H1 (cell line): Measurements from ENCODE around the gene CD99. TPM values are rescaled to one million over a fixed set of nuclear protein-coding genes. Genes with fewer than 3 reads are reported as not detected.

Experiments
- CTCF ChIA-PET: fragments of 300-600 bp; sonication (Branson Sonifier 250); formaldehyde crosslinking; loops from one replicate; lab custom pipeline; 2021; ENCODE audit not compliant: partially characterized antibody; lab: Charles Lee
- POLR2A ChIA-PET: fragments of 300-600 bp; sonication (Branson Sonifier 250); formaldehyde crosslinking; loops from one replicate; lab custom pipeline; 2021; ENCODE audit warnings: inconsistent platforms; ENCODE audit not compliant: partially characterized antibody; lab: Charles Lee
- DNase-seq, 2 experiments: peaks; one replicate each; pipeline versions ENCODE4 v3.0.0 to v3.0.0-alpha.2; 2010 to 2022; ENCODE audit warnings: low spot score in 2 of 2, low read depth in 1 of 2, mixed read lengths in 1 of 2
- FAIRE-seq: peaks from 2 replicates; lab custom pipeline; 2011; peaks lifted over from hg19 to GRCh38; lab: Jason Lieb, UNC
- H2AFZ ChIP-seq: 2 replicates; pipeline ENCODE4 v1.8.1; 2012; ENCODE audit warnings: low read length, inconsistent platforms
- H2AK5ac ChIP-seq: 2 replicates; pipeline ENCODE4 v1.6.1; 2013; ENCODE audit warnings: low read depth, low read length
- H2BK120ac ChIP-seq: replicated peaks from 2 replicates; pipeline ENCODE3; 2013; ENCODE audit warnings: low read depth, low read length, inconsistent platforms
- H2BK12ac ChIP-seq: 2 replicates; pipeline ENCODE4 v1.6.1; 2013; ENCODE audit warnings: low read depth, low read length
- H2BK15ac ChIP-seq: 2 replicates; pipeline ENCODE4 v1.6.1; 2013; ENCODE audit warnings: low read length
- H2BK20ac ChIP-seq: 2 replicates; pipeline ENCODE4 v1.6.1; 2013; ENCODE audit warnings: low read length
- H2BK5ac ChIP-seq: 2 replicates; pipeline ENCODE4 v1.6.1; 2013; ENCODE audit warnings: low read depth, low read length
- H3K14ac ChIP-seq: 2 replicates; pipeline ENCODE4 v1.6.1; 2013; ENCODE audit warnings: inconsistent platforms; ENCODE audit not compliant: insufficient read length
- H3K18ac ChIP-seq: 2 replicates; pipeline ENCODE4 v1.6.1; 2013; ENCODE audit warnings: low read length; ENCODE audit errors: extremely low read depth
- H3K23ac ChIP-seq: 2 replicates; pipeline ENCODE4 v1.6.1; 2013; ENCODE audit warnings: inconsistent platforms; ENCODE audit not compliant: insufficient read length
- H3K23me2 ChIP-seq: 2 replicates; pipeline ENCODE4 v1.6.1; 2013; ENCODE audit warnings: low read depth, low read length
- H3K27ac ChIP-seq: 2 replicates; pipeline ENCODE4 v1.6.1; 2011; ENCODE audit warnings: low read depth, low read length, inconsistent platforms
- H3K27me3 ChIP-seq, 4 experiments: replicated peaks in 1 of 4; 1 replicate in 1 of 4; 2 replicates in 3 of 4; pipeline versions ENCODE4 v1.6.1 to v1.8.1; 2011 to 2013; ENCODE audit warnings: low read length in 3 of 4, mild to moderate bottlenecking in 3 of 4, inconsistent platforms in 2 of 4, mixed read lengths in 2 of 4, moderate library complexity in 1 of 4; ENCODE audit not compliant: control insufficient read depth in 3 of 4, insufficient read depth in 3 of 4; ENCODE audit errors: extremely low read depth in 1 of 4
- H3K36me3 ChIP-seq, 4 experiments: 2 replicates each; pipeline versions ENCODE4 v1.6.1 to v1.8.1; 2011 to 2013; ENCODE audit warnings: mild to moderate bottlenecking in 4 of 4, low read length in 3 of 4, moderate library complexity in 2 of 4, control low read depth in 1 of 4, inconsistent platforms in 1 of 4; ENCODE audit not compliant: insufficient read depth in 4 of 4, control insufficient read depth in 2 of 4
- H3K4ac ChIP-seq: replicated peaks from 2 replicates; pipeline ENCODE3; 2013; ENCODE audit warnings: low read length, low read depth, mixed read lengths, inconsistent platforms; ENCODE audit not compliant: insufficient read length
- H3K4me1 ChIP-seq, 4 experiments: replicated peaks in 1 of 4; 1 replicate in 1 of 4; 2 replicates in 3 of 4; pipeline versions ENCODE4 v1.6.1 to v1.8.1; 2011 to 2013; ENCODE audit warnings: low read length in 3 of 4, inconsistent platforms in 2 of 4, mixed read lengths in 1 of 4; ENCODE audit not compliant: insufficient read depth in 4 of 4, control insufficient read depth in 3 of 4
- H3K4me2 ChIP-seq, 2 experiments: 2 replicates each; pipeline versions ENCODE4 v1.6.1 to v1.8.1; 2011 to 2013; ENCODE audit warnings: low read depth in 2 of 2, low read length in 2 of 2, control low read depth in 1 of 2, inconsistent platforms in 1 of 2, mild to moderate bottlenecking in 1 of 2; ENCODE audit not compliant: insufficient read depth in 1 of 2
- H3K4me3 ChIP-seq, 4 experiments: fragments of 200-600, 300-600 bp in 1 of 4; sonication (generic), shearing (Covaris generic), sonication (Bioruptor Twin) in 1 of 4; 2 replicates each; pipeline versions ENCODE4 v1.5.1 to v1.8.1; 2011 to 2016; ENCODE audit warnings: low read length in 4 of 4, low read depth in 3 of 4, control low read depth in 2 of 4, inconsistent platforms in 2 of 4, mild to moderate bottlenecking in 2 of 4, mixed read lengths in 1 of 4, moderate library complexity in 1 of 4; ENCODE audit not compliant: insufficient read depth in 2 of 4; ENCODE audit errors: extremely low read depth in 1 of 4
- H3K56ac ChIP-seq: replicated peaks from 2 replicates; pipeline ENCODE3; 2013; ENCODE audit warnings: low read depth, mild to moderate bottlenecking, mixed read lengths, low read length, inconsistent platforms; ENCODE audit not compliant: insufficient read length
- H3K79me1 ChIP-seq: 2 replicates; pipeline ENCODE4 v1.6.1; 2013; ENCODE audit warnings: low read depth, low read length, control low read depth
- H3K79me2 ChIP-seq, 2 experiments: 2 replicates each; pipeline versions ENCODE4 v1.6.1 to v1.8.1; 2012 to 2013; ENCODE audit warnings: low read length in 2 of 2, mild to moderate bottlenecking in 2 of 2, inconsistent platforms in 1 of 2; ENCODE audit not compliant: insufficient read depth in 2 of 2, control insufficient read depth in 1 of 2
- H3K9ac ChIP-seq, 4 experiments: replicated peaks in 1 of 4; 1 replicate in 1 of 4; 2 replicates in 3 of 4; pipeline versions ENCODE4 v1.6.1 to v1.8.1; 2011 to 2013; ENCODE audit warnings: low read depth in 3 of 4, low read length in 3 of 4, control low read depth in 2 of 4, mild to moderate bottlenecking in 2 of 4, moderate library complexity in 2 of 4, inconsistent platforms in 1 of 4; ENCODE audit errors: extremely low read depth in 1 of 4
- H3K9me3 ChIP-seq, 2 experiments: 2 replicates each; pipeline versions ENCODE4 v1.6.1 to v1.8.1; 2012 to 2013; ENCODE audit warnings: mild to moderate bottlenecking in 2 of 2, moderate library complexity in 2 of 2, control low read depth in 1 of 2, inconsistent platforms in 1 of 2, low read depth in 1 of 2, low read length in 1 of 2, mixed read lengths in 1 of 2; ENCODE audit not compliant: insufficient read depth in 2 of 2
- H4K20me1 ChIP-seq, 2 experiments: replicated peaks in 1 of 2; 2 replicates each; pipeline versions ENCODE3 to v1.8.1; 2011 to 2013; ENCODE audit warnings: inconsistent platforms in 2 of 2, low read length in 2 of 2, mild to moderate bottlenecking in 1 of 2; ENCODE audit not compliant: insufficient read depth in 2 of 2, control insufficient read depth in 1 of 2
- H4K5ac ChIP-seq: 2 replicates; pipeline ENCODE4 v1.6.1; 2013; ENCODE audit warnings: low read length, low read depth, mixed read lengths, inconsistent platforms; ENCODE audit not compliant: insufficient read length
- H4K8ac ChIP-seq: 2 replicates; pipeline ENCODE4 v1.8.0; 2013; ENCODE audit warnings: mild to moderate bottlenecking, moderate library complexity, low read length, inconsistent platforms; ENCODE audit not compliant: insufficient read depth; ENCODE audit errors: extremely low read depth
- H4K91ac ChIP-seq: replicated peaks from 2 replicates; pipeline ENCODE3; 2013; ENCODE audit warnings: low read length, mixed read lengths, inconsistent platforms; ENCODE audit not compliant: insufficient read length
- E2F6 ChIP-seq: IDR thresholded peaks from 2 replicates; pipeline ENCODE4 v1.6.1; 2012; ENCODE audit warnings: inconsistent platforms
- GTF2F1 ChIP-seq: IDR thresholded peaks from 2 replicates; pipeline ENCODE4 v1.6.1; 2012; ENCODE audit warnings: low read depth, low read length, improper control_type of control experiment, borderline replicate concordance
- HDAC2 ChIP-seq, 2 experiments: fragments of 300-600 bp in 1 of 2; sonication (generic) in 1 of 2; IDR thresholded peaks; 2 replicates each; pipeline ENCODE4 v1.6.1; 2011 to 2012; ENCODE audit warnings: low read depth in 2 of 2, low read length in 2 of 2, mild to moderate bottlenecking in 2 of 2, moderate library complexity in 2 of 2, borderline replicate concordance in 1 of 2, inconsistent platforms in 1 of 2
- KDM5A ChIP-seq: fragments of 200-600 bp; IDR thresholded peaks from 2 replicates; pipeline ENCODE4 v1.7.1; 2012; ENCODE audit warnings: mild to moderate bottlenecking, low read length, inconsistent platforms, mixed read lengths
- RNF2 ChIP-seq: fragments of 200-900, 300-1000 bp; sonication (generic); IDR thresholded peaks from 2 replicates; pipeline ENCODE4 v1.7.1; 2016; ENCODE audit warnings: borderline replicate concordance, low read depth, mild to moderate bottlenecking, antibody characterized with exemption, low read length; ENCODE audit not compliant: poor library complexity, severe bottlenecking; ENCODE audit errors: missing control alignments
- SP4 ChIP-seq: IDR thresholded peaks from 2 replicates; pipeline ENCODE4 v1.6.1; 2012; ENCODE audit warnings: low read length, inconsistent platforms
- TAF1 ChIP-seq: IDR thresholded peaks from 2 replicates; pipeline ENCODE4 v1.6.1; 2011; ENCODE audit warnings: mild to moderate bottlenecking, low read depth, low read length
- WGBS, 2 experiments: shearing (Covaris generic) in 1 of 2; methylation state at CpG; one replicate each; pipeline versions ENCODE4 v1.1.6 to v1.1.7; 2013 to 2015; ENCODE audit warnings: low lambda C conversion rate in 2 of 2, mixed read lengths in 2 of 2, inconsistent platforms in 1 of 2, low coverage in 1 of 2, missing lambda C conversion rate in 1 of 2; ENCODE audit not compliant: insufficient replicate concordance in 2 of 2, insufficient coverage in 1 of 2, insufficient read length in 1 of 2; ENCODE audit errors: extremely low coverage in 1 of 2, missing lambda C conversion rate in 1 of 2; 5-methylcytosine and 5-hydroxymethylcytosine counted together
- polyA plus RNA-seq, 7 experiments: library from polyadenylated mRNA; depleted of rRNA in 3 of 7; stranded (reverse) in 5 of 7; unstranded in 2 of 7; fragments of >200 nt in 5 of 7; fragments of 200-250 nt in 2 of 7; gene quantifications; 1 replicate in 5 of 7; 2 replicates in 1 of 7; 4 replicates in 1 of 7; pipeline versions ENCODE4 v1.2.1 to v1.2.3, GENCODE V29; 2011 to 2013; ENCODE audit warnings: missing spikeins in 2 of 7, mixed read lengths in 2 of 7
- total RNA-seq: library from RNA; stranded (reverse); fragmentation: NEBNext Ultra II Directional; extraction: Animal tissue kit (Norgen Biotek cat#: 25700); gene quantifications from 2 replicates; pipeline ENCODE4 v1.2.1, GENCODE V29; 2021

Gene CD99
- total and polyA plus RNA-seq, 2 of the 8 experiments (the other 6 are each of a cell fraction or from before 2014, with no cell fraction given) = 30.1 to 47.8 TPM

GRCh38 chrX:2672084-2672483 lies 19.0 kb upstream of the CD99 start:
- no peak overlapping the region for H2BK20ac ChIP-seq
- no peak overlapping the region for H3K9ac ChIP-seq
- no peaks in the 10 kb centered on the region for H3K79me1 ChIP-seq
- TF ChIP-seq HDAC2 (IDR thresholded peaks at IDR 0.05; ENCODE audit: borderline replicate concordance in 1 of 2, low read depth in 2 of 2, low read length in 2 of 2) (no peak), SP4 (no peak), KDM5A (no peak), RNF2 (no peak), E2F6 (no peak), TAF1 (no peak), GTF2F1 (no peak)
- H3K4me3 ChIP-seq = no peak overlapping the region
- no peak overlapping the region for H3K18ac ChIP-seq
- no peak overlapping the region for H2BK15ac ChIP-seq
- no peak overlapping the region for H2AK5ac ChIP-seq
- H3K9me3 ChIP-seq = no peaks in the 10 kb centered on the region; a peak in 1 of 4 replicates
- no peak overlapping the region for H3K23ac ChIP-seq
- no peak overlapping the region for H3K4ac ChIP-seq
- no peaks in the 10 kb centered on the region for H3K36me3 ChIP-seq
- no peak overlapping the region for H3K27ac ChIP-seq
- H3K23me2 ChIP-seq = no peaks in the 10 kb centered on the region; the same call in 1 of the 2 replicates
- no peak overlapping the region for H4K91ac ChIP-seq
- H3K27me3 ChIP-seq = no peaks in the 10 kb centered on the region
- no peak overlapping the region for H2BK120ac ChIP-seq
- H4K20me1 ChIP-seq = no peaks in the 10 kb centered on the region
- no peak for FAIRE-seq
- POLR2A ChIA-PET = no interaction called here
- no peak overlapping the region for H3K14ac ChIP-seq
- no peak overlapping the region for H3K56ac ChIP-seq
- no peak for DNase-seq
- no peak overlapping the region for H3K4me2 ChIP-seq
- no peak overlapping the region for H2BK12ac ChIP-seq
- no peak overlapping the region for H4K5ac ChIP-seq
- 90% methylated on average over 6 of the region's 6 CpGs; no CpG with 5 or more reads in 1 of the 2 experiments for WGBS, 2 experiments
- no peaks in the 10 kb centered on the region for H3K4me1 ChIP-seq
- H2AFZ ChIP-seq = no peak overlapping the region
- CTCF ChIA-PET = no interaction called here
- no peak overlapping the region for H2BK5ac ChIP-seq
- H4K8ac ChIP-seq = no peak overlapping the region
- no peaks in the 10 kb centered on the region for H3K79me2 ChIP-seq
